ENCODE results near the gene SYNJ1. TPM values are rescaled to one million over a fixed set of nuclear protein-coding genes. Genes with fewer than 3 reads are reported as not detected.

Gene SYNJ1
- total and polyA plus RNA-seq, 9 of the 15 experiments (the other 6 are each of a cell fraction or from before 2014, with no cell fraction given), result 2.4 to 10.6 (median 5.6) TPM

DNA sequence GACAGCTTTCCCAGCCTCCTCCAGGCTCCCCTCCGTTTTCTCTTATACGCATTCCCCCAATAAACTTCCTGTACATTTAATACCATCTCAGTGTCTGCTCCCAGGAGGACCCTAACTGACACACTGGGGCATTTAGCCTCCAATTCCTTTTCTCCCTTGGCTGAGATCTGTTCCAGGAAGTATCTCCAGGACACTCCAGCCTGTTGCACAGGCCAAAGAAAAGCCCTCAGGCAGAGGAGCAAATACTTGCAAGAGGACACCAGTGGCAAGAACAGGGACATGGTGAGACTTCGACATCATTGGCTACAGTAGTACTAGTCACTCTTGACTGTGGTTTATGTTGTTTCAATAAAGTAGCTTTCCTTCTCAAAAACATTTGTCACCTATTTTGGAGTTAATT, 4.7 kb upstream of the SYNJ1 start:
- in situ Hi-C loops (cut with MboI) (no loop called here), intact Hi-C loops (cut with micrococcal nuclease) (no loop called here)
- Histone ChIP-seq H3K9ac (ENCODE audit: insufficient read depth in 1 of 2, low read depth in 2 of 2, low read length in 2 of 2) (no peak overlapping the region), H2AFZ (ENCODE audit: low read depth, low read length) (no peak overlapping the region), H3K27me3 (ENCODE audit: control insufficient read depth in 2 of 2, insufficient read depth in 2 of 2, low read length in 2 of 2) (no peaks in the 10 kb centered on the region), H3K27ac (ENCODE audit: extremely low read depth, low read depth, low read length) (no peak overlapping the region), H3K4me2 (ENCODE audit: insufficient read depth, low read length) (no peak overlapping the region), H3K79me2 (ENCODE audit: control insufficient read depth, insufficient read depth, low read length) (peaks cover 1% of the 10 kb centered on the region; the same call in 1 of the 3 replicates), H3K4me3 (no peak overlapping the region), H3K9me3 (replicated peaks; ENCODE audit: control insufficient read depth, insufficient read depth, low read depth, low read length) (no peaks in the 10 kb centered on the region), H3K36me3 (ENCODE audit: control insufficient read depth, insufficient read depth, low read length) (peaks cover 44% of the 10 kb centered on the region; the same call in 2 of the 3 replicates), H3K4me1 (replicated peaks in 1 of 2; ENCODE audit: control insufficient read depth in 2 of 2, insufficient read depth in 2 of 2, low read length in 2 of 2) (peaks cover 0 to 14% of the 10 kb centered on the region in 2 experiments; a peak in 2 of 5 replicates), H3K9me1 (ENCODE audit: control insufficient read depth, insufficient read depth, low read length) (no peaks in the 10 kb centered on the region), H4K20me1 (replicated peaks; ENCODE audit: control insufficient read depth, insufficient read depth, low read length) (no peaks in the 10 kb centered on the region)
- ATAC-seq (no peak), FAIRE-seq (no peak), DNase-seq (ENCODE audit: extremely low read depth in 1 of 4, low spot score in 3 of 4) (no peak)
- WGBS (ENCODE audit: insufficient coverage, low coverage, missing lambda C conversion rate), result 67% methylated on average over 3 of the region's 3 CpGs
- BruUV-seq (replicated peaks), result no TSS peak
- TF ChIP-seq SREBF2 (CRISPR knock-in tag; IDR thresholded peaks at IDR 0.05) (no peak), KLF13 (tag; IDR thresholded peaks at IDR 0.05; ENCODE audit: borderline replicate concordance, low read depth) (no peak), SUPT5H (IDR thresholded peaks at IDR 0.05) (0 out of 2 replicates have a peak, but pooled peaks have one; percentile 10), RFX5 (IDR thresholded peaks at IDR 0.05; ENCODE audit: low read depth, low read length) (no peak), RBM17 (IDR thresholded peaks at IDR 0.05; ENCODE audit: borderline replicate concordance, low read depth, low read length) (no peak)
- POLR2A ChIA-PET, result interaction anchor here (0.7 to 1.2 kb wide), 3 partner anchors 8 to 33 kb away, joined by 3 to 4 read pairs (median 4); no protein-coding TSS in a partner anchor
- CTCF ChIA-PET (ENCODE audit: low intra/inter-chr PET ratio), result no interaction called here

GRCh38 chr21:32728848-32729247, 1.0 kb upstream of the SYNJ1 start:
- H3K27me3 ChIP-seq (ENCODE audit: control insufficient read depth in 2 of 2, insufficient read depth in 2 of 2, low read length in 2 of 2), result no peaks in the 10 kb centered on the region
- ChIA-PET CTCF (ENCODE audit: low intra/inter-chr PET ratio) (no interaction called here), POLR2A (interaction anchor here (0.6 to 2.8 kb wide), 7 partner anchors 9 to 64 kb away, joined by 3 to 14 read pairs (median 3); no protein-coding TSS in a partner anchor)
- no peak for TF ChIP-seq HNRNPL (IDR thresholded peaks at IDR 0.05; ENCODE audit: low read depth, low read length)
- TF ChIP-seq, protein P1, sequence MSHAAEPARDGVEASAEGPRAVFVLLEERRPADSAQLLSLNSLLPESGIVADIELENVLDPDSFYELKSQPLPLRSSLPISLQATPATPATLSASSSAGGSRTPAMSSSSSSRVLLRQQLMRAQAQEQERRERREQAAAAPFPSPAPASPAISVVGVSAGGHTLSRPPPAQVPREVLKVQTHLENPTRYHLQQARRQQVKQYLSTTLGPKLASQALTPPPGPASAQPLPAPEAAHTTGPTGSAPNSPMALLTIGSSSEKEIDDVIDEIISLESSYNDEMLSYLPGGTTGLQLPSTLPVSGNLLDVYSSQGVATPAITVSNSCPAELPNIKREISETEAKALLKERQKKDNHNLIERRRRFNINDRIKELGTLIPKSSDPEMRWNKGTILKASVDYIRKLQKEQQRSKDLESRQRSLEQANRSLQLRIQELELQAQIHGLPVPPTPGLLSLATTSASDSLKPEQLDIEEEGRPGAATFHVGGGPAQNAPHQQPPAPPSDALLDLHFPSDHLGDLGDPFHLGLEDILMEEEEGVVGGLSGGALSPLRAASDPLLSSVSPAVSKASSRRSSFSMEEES (CRISPR knock-in tag; IDR thresholded peaks at IDR 0.05), result peak; percentile 81
- FAIRE-seq, result no peak
- WGBS (ENCODE audit: insufficient coverage, low coverage, missing lambda C conversion rate), result 42% methylated on average over 3 of the region's 3 CpGs
- in situ Hi-C loops (cut with MboI), result no loop called here
- intact Hi-C loops (cut with micrococcal nuclease), result loop anchor here (5.0 kb wide), 2 partner anchors 42 to 43 kb away; partner anchors contain the start of gene PAXBP1
- no peak for ATAC-seq
- H3K36me3 ChIP-seq (ENCODE audit: control insufficient read depth, insufficient read depth, low read length), result peaks cover 15% of the 10 kb centered on the region; the same call in 2 of the 3 replicates
- peaks cover 0 to 21% of the 10 kb centered on the region in 2 experiments; a peak in 2 of 5 replicates for H3K4me1 ChIP-seq (replicated peaks in 1 of 2; ENCODE audit: control insufficient read depth in 2 of 2, insufficient read depth in 2 of 2, low read length in 2 of 2)
- no peaks in the 10 kb centered on the region for H3K9me1 ChIP-seq (ENCODE audit: control insufficient read depth, insufficient read depth, low read length)
- no peak overlapping the region for H3K27ac ChIP-seq (ENCODE audit: extremely low read depth, low read depth, low read length)
- H3K4me2 ChIP-seq (ENCODE audit: insufficient read depth, low read length), result peak overlapping the region; percentile 98
- H3K4me3 ChIP-seq, result peak overlapping the region; percentile 85
- DNase-seq (ENCODE audit: extremely low read depth in 1 of 4, low spot score in 3 of 4), result no peak
- H3K79me2 ChIP-seq (ENCODE audit: control insufficient read depth, insufficient read depth, low read length), result peaks cover 18% of the 10 kb centered on the region
- no peaks in the 10 kb centered on the region for H4K20me1 ChIP-seq (replicated peaks; ENCODE audit: control insufficient read depth, insufficient read depth, low read length)
- H2AFZ ChIP-seq (ENCODE audit: low read depth, low read length), result peak overlapping the region; percentile 95
- peak overlapping the region in 1 of 2 experiments; percentile 79; a peak in 2 of 4 replicates for H3K9ac ChIP-seq (ENCODE audit: insufficient read depth in 1 of 2, low read depth in 2 of 2, low read length in 2 of 2)
- H3K9me3 ChIP-seq (replicated peaks; ENCODE audit: control insufficient read depth, insufficient read depth, low read depth, low read length), result no peaks in the 10 kb centered on the region
- TSS peak; percentile 82 for BruUV-seq (replicated peaks)

Measured in K562 (cell line).